Measurements from ENCODE around the gene DOC2A.
"Not testable (repeated sequence)": the region's sequence is repeated elsewhere in the genome, so short reads cannot be mapped to it uniquely, and the experiment has no call there.

The DOC2A gene

GRCh38 chr16:30016555-30017276 lies 5.9 kb upstream of the DOC2A start:
- Histone ChIP-seq H3K4me2 (ENCODE audit: low read length) (no peak overlapping the region), H3K27ac (ENCODE audit: low read depth, low read length, poor library complexity, severe bottlenecking) (no peak overlapping the region), H3K9me2 (ENCODE audit: low read depth, low read length) (no peaks in the 10 kb centered on the region), H3K36me3 (ENCODE audit: insufficient read depth, low read length) (no peaks in the 10 kb centered on the region), H3F3A (ENCODE audit: insufficient read depth, low read length) (no peaks in the 10 kb centered on the region), H4K20me1 (ENCODE audit: insufficient read depth, low read length) (no peaks in the 10 kb centered on the region), H3K9ac (ENCODE audit: low read length) (no peak overlapping the region), H3K27me3 (ENCODE audit: insufficient read depth, low read length) (no peaks in the 10 kb centered on the region), H3K4me1 (ENCODE audit: insufficient read depth, low read length, severe bottlenecking) (peaks cover 5% of the 10 kb centered on the region), H2AFZ (ENCODE audit: low read length) (no peak overlapping the region), H3K79me2 (ENCODE audit: insufficient read depth, low read length) (no peaks in the 10 kb centered on the region), H3K9me3 (ENCODE audit: low read length) (no peaks in the 10 kb centered on the region), H3K4me3 (ENCODE audit: low read depth, low read length, poor library complexity, severe bottlenecking) (no peak overlapping the region)
- no peak for TF ChIP-seq EZH2 (IDR thresholded peaks at IDR 0.05; ENCODE audit: borderline replicate concordance, low read length)
- no peak for TF ChIP-seq CTCF (IDR thresholded peaks at IDR 0.05; ENCODE audit: low read length)

GRCh38 chr16:30015450-30015849 lies 4.6 kb upstream of the DOC2A start:
- not testable (repeated sequence) for H3K79me2 ChIP-seq (ENCODE audit: insufficient read depth, low read length); H3K4me3 ChIP-seq (ENCODE audit: low read depth, low read length, poor library complexity, severe bottlenecking); H3F3A ChIP-seq (ENCODE audit: insufficient read depth, low read length); H3K9me3 ChIP-seq (ENCODE audit: low read length); H3K9me2 ChIP-seq (ENCODE audit: low read depth, low read length); H3K4me2 ChIP-seq (ENCODE audit: low read length); H3K27ac ChIP-seq (ENCODE audit: low read depth, low read length, poor library complexity, severe bottlenecking); H3K36me3 ChIP-seq (ENCODE audit: insufficient read depth, low read length); H3K9ac ChIP-seq (ENCODE audit: low read length); H3K27me3 ChIP-seq (ENCODE audit: insufficient read depth, low read length); H3K4me1 ChIP-seq (ENCODE audit: insufficient read depth, low read length, severe bottlenecking); H4K20me1 ChIP-seq (ENCODE audit: insufficient read depth, low read length); H2AFZ ChIP-seq (ENCODE audit: low read length)

GRCh38 chr16:30012598-30012997 lies 1.8 kb upstream of the DOC2A start:
- H3F3A ChIP-seq (ENCODE audit: insufficient read depth, low read length); H3K4me3 ChIP-seq (ENCODE audit: low read depth, low read length, poor library complexity, severe bottlenecking); H3K9me2 ChIP-seq (ENCODE audit: low read depth, low read length); H3K4me1 ChIP-seq (ENCODE audit: insufficient read depth, low read length, severe bottlenecking); H3K79me2 ChIP-seq (ENCODE audit: insufficient read depth, low read length); H3K36me3 ChIP-seq (ENCODE audit: insufficient read depth, low read length); H4K20me1 ChIP-seq (ENCODE audit: insufficient read depth, low read length); H3K27me3 ChIP-seq (ENCODE audit: insufficient read depth, low read length); H3K27ac ChIP-seq (ENCODE audit: low read depth, low read length, poor library complexity, severe bottlenecking); H2AFZ ChIP-seq (ENCODE audit: low read length); H3K9me3 ChIP-seq (ENCODE audit: low read length); H3K4me2 ChIP-seq (ENCODE audit: low read length); H3K9ac ChIP-seq (ENCODE audit: low read length): not testable (repeated sequence)

- H3K4me1 ChIP-seq (ENCODE audit: insufficient read depth, low read length, severe bottlenecking), result no peaks in the 10 kb centered on the region
- TF ChIP-seq EZH2 (IDR thresholded peaks at IDR 0.05; ENCODE audit: borderline replicate concordance, low read length) (no peak), CTCF (IDR thresholded peaks at IDR 0.05; ENCODE audit: low read length) (no peak)
- H3K4me3 ChIP-seq (ENCODE audit: low read depth, low read length, poor library complexity, severe bottlenecking), result no peak overlapping the region
- no peaks in the 10 kb centered on the region for H3K9me2 ChIP-seq (ENCODE audit: low read depth, low read length)
- H2AFZ ChIP-seq (ENCODE audit: low read length), result no peak overlapping the region
- no peaks in the 10 kb centered on the region for H3K9me3 ChIP-seq (ENCODE audit: low read length)
- no peak overlapping the region for H3K27ac ChIP-seq (ENCODE audit: low read depth, low read length, poor library complexity, severe bottlenecking)
- H3K79me2 ChIP-seq (ENCODE audit: insufficient read depth, low read length), result no peaks in the 10 kb centered on the region
- peaks cover 4% of the 10 kb centered on the region for H3K27me3 ChIP-seq (ENCODE audit: insufficient read depth, low read length)
- H3K36me3 ChIP-seq (ENCODE audit: insufficient read depth, low read length), result no peaks in the 10 kb centered on the region
- H3F3A ChIP-seq (ENCODE audit: insufficient read depth, low read length), result no peaks in the 10 kb centered on the region
- no peak overlapping the region for H3K9ac ChIP-seq (ENCODE audit: low read length)
- H4K20me1 ChIP-seq (ENCODE audit: insufficient read depth, low read length), result no peaks in the 10 kb centered on the region
- H3K4me2 ChIP-seq (ENCODE audit: low read length), result no peak overlapping the region
Measured at GRCh38 chr16:30011714-30012504, 1.1 kb upstream of the DOC2A start.
